CD4-positive, alpha-beta T cell treated with Interleukin-17A for 4 hours (primary cell): ENCODE measurements around the gene OSBPL10.
"Not testable (repeated sequence)": the region's sequence is repeated elsewhere in the genome, so short reads cannot be mapped to it uniquely, and the experiment has no call there.

Experiments used
- DNase-seq: peaks from one replicate; pipeline ENCODE4 v3.0.0-alpha.2; 2020; ENCODE audit warnings: mixed read lengths

The OSBPL10 gene

GRCh38 chr3:31692751-31693150, 288.3 kb downstream of the OSBPL10 start:
- DNase-seq = no peak

- DNase-seq = no peak
Measured at GRCh38 chr3:31690771-31691170, 290.3 kb downstream of the OSBPL10 start.

- DNase-seq = not testable (repeated sequence)
Measured at GRCh38 chr3:31689523-31689922, 291.5 kb downstream of the OSBPL10 start.

GRCh38 chr3:31688984-31689383, 292.1 kb downstream of the OSBPL10 start:
- DNase-seq = no peak

GRCh38 chr3:31687020-31687802, 293.9 kb downstream of the OSBPL10 start:
- no peak for DNase-seq

GRCh38 chr3:31680072-31680870, 300.8 kb downstream of the OSBPL10 start:
- DNase-seq = no peak

GRCh38 chr3:31676556-31676955, 304.5 kb downstream of the OSBPL10 start:
- DNase-seq = no peak

GRCh38 chr3:31673950-31674349, 307.1 kb downstream of the OSBPL10 start:
- DNase-seq = no peak

GRCh38 chr3:31671976-31672375, 309.1 kb downstream of the OSBPL10 start:
- DNase-seq = no peak

GRCh38 chr3:31671451-31671850, 309.6 kb downstream of the OSBPL10 start:
- no peak for DNase-seq

GRCh38 chr3:31670722-31671121, 310.3 kb downstream of the OSBPL10 start:
- no peak for DNase-seq

- DNase-seq = no peak
Measured at GRCh38 chr3:31670136-31670535, 310.9 kb downstream of the OSBPL10 start.

GRCh38 chr3:31668242-31668641, 312.8 kb downstream of the OSBPL10 start:
- no peak for DNase-seq

- no peak for DNase-seq
Measured at GRCh38 chr3:31667582-31667981, 313.5 kb downstream of the OSBPL10 start.

GRCh38 chr3:31664031-31664430, 317.0 kb downstream of the OSBPL10 start:
- DNase-seq = no peak

GRCh38 chr3:31661993-31662670, 318.9 kb downstream of the OSBPL10 start:
- DNase-seq = no peak

GRCh38 chr3:31661286-31661685, 319.8 kb downstream of the OSBPL10 start:
- DNase-seq = no peak

GRCh38 chr3:31659246-31659645, 321.8 kb downstream of the OSBPL10 start:
- DNase-seq = no peak

- no peak for DNase-seq
Measured at GRCh38 chr3:31654998-31655397, 326.1 kb downstream of the OSBPL10 start.

GRCh38 chr3:31653464-31653863, 327.6 kb downstream of the OSBPL10 start:
- no peak for DNase-seq

- no peak for DNase-seq
Measured at GRCh38 chr3:31652296-31652695, 328.8 kb downstream of the OSBPL10 start.

GRCh38 chr3:31648286-31648968, 332.6 kb downstream of the OSBPL10 start:
- no peak for DNase-seq

- no peak for DNase-seq
Measured at GRCh38 chr3:31645256-31645655, 335.8 kb downstream of the OSBPL10 start.
